Epidermal melanocyte (primary cell): Measurements from ENCODE around the gene MAPT.
"Not testable (repeated sequence)": the region's sequence is repeated elsewhere in the genome, so short reads cannot be mapped to it uniquely, and the experiment has no call there.

Source experiments
- DNase-seq: peaks from one replicate; pipeline ENCODE4 v3.0.0; 2011; ENCODE audit warnings: low spot score; ENCODE audit not compliant: insufficient read length

The MAPT gene

DNA sequence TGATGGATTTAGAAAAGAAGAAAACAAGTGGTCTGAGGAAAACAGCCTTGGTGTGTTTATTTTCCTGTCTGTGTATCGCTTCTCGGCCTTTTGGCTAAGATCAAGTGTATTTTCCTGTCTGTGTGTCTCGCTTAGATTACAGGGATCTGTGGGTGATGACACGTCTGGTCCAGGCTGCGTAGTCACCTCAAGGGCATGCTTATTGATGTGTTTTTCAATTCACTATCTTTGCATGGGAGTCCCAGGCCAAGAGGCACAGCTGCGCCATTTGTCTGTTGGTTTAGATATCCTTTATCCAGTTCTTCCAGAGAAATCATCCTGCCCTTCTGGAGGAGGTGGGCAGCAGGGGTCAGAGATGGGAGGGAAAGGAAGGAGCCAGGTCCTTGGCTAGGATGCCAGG is 57.6 kb downstream of the MAPT start:
- no peak for DNase-seq

DNA sequence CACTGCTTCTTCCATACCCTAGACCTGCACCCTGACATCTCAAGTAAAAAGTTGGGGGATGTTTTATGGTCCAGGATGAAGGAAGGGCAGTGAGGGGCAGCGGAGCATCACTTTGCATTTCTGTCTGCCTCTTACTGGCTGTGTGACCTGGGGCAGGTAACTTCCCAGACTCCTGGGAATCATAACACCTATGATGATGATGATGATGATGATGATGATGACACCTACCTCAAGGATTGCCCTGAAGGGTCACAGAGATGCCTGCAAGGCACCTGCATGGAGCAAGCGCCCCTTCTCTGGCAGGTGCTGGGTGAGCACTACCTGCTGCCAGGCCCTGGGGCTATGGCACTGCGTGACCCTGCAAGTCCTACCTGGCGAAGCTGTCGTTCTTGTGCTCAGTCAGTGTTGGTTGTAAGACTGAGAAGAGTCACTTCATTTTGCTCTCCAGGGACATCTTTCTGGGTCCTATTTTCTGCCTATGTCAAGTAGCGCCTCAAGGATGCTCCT is 58.5 kb downstream of the MAPT start:
- DNase-seq: no peak

DNA sequence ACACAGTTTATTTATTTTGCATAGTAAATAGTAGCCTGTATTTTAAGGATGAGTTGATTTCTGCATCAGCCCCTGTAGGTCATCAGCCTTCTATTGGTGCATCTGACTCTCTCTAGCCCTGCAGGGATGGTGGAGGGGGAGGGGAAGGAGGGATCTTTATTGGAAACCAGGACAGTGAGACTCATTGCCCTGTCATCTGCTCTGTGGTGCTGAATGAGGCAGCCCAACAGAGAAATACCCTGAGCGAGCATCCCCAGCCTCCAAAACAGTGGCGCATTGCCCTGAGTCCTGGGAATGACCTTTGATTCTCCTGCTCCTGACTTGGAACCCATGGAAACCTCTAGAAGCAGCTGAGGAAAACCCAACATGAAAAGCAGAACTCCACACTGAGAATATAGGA is 59.2 kb downstream of the MAPT start:
- no peak for DNase-seq

DNA sequence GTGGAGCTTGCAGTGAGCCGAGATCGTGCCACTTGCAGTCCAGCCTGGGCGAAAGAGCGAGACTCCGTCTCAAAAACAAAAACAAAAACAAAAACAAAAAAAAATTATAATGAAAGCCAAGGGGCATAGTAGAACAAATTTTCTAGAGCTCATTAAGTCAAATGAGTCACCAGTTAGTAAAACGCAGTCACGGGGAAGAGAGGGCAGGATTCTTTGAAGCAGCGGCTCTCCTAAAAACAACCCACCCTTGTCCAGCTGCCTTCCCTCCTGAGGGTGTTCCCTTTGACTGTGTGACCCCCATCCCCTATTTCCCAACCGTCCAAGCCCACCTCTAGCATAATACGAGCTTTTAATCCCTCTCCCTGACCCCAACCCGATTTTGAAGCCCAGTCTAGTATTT is 60.6 kb downstream of the MAPT start:
- no peak for DNase-seq

DNA sequence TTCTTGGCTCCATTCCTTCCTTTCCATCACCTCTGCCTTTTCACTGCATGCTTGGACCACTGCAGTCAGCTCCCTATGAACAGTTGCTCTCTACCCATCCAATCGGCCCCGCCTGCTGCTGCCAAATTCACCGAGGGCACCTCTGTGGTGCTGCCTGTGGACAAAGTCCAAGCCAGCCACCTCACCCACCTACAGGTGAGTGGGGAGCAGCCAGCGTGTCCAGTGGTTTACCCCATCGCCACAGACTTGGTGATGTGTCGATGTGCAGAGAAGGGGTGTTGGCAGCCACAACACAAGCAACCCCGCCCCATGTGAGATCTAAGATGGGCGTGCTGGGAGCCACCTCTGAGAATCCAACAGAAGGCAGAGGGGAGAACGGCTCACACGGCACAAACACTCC is 61.0 kb downstream of the MAPT start:
- no peak for DNase-seq

DNA sequence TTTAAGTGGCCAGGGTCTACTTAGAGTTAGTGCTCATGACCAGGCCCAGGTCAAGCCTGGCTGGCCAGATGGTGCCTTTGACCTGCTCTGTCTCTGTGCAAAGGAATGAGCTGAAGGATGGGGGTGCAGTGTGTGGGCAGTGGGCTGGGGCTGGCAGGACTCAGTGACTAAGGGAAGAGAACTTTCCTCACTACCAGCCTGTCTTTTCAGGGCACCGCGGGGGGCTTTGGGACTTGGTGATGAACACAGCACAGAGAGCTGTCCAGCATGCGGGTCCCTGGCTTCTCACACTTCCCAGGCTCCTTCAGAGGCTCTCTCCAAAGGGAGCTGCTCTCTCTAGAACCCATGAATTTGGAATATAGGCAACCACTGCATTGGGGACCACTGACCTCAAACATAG is 61.7 kb downstream of the MAPT start:
- no peak for DNase-seq

DNA sequence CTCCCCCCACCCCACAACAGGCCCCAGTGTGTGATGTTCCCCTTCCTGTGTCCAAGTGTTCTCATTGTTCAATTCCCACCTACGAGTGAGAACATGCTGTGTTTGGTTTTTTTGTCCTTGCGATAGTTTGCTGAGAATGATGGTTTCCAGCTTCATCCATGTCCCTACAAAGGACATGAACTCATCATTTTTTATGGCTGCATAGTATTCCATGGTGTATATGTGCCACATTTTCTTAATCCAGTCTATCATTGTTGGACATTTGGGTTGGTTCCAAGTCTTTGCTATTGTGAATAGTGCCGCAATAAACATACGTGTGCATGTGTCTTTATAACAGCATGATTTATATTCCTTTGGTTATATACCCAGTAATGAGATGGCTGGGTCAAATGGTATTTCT is 62.4 kb downstream of the MAPT start:
- DNase-seq: not testable (repeated sequence)

DNA sequence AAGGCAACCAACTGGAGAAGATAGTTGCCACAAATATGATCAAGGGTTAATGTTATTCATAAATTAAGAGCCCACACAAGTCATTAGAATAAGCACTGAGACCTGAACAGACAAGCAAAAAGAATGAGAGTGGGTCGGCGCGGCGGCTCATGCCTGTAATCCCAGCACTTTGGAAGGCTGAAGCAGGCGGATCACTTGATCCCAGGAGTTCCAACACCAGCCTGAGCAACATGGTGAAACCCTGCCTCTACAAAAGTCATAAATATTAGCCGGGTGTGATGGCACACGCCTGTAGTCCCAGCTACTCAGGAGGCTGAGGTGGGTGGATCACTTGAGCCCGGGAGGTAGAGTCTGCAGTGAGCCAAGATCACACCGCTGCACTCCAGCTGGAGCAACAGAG is 64.0 kb downstream of the MAPT start:
- no peak for DNase-seq

DNA sequence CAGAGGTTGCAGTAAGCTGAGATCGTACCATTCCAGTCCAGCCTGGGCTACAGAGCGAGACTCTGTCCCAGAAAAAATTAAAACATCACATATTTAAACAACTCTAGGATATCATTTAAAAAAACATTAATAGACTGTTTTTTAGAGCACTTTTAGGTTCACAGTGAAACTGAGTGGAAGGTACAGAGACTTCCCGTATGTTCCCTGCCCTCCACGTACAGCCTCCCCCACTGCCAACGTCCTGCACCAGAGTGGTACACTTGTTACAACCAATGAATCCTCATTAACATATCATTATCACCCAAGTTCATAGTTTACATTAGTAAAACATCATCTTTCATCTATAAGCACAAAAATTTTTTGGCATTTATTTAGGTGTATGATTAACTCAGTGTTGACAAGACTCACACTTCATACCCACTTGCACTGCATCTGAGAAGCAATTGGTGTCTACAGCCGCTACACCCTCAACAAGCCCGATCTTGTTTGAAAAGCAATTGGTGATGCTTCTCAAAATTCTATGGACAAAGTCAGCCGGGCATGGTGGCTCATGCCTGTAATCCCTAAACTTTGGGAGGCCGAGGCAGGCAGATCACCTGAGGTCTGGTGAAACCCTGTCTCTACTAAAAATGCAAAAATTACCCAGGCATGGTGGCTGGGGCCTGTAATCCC is 64.8 kb downstream of the MAPT start:
- no peak for DNase-seq

DNA sequence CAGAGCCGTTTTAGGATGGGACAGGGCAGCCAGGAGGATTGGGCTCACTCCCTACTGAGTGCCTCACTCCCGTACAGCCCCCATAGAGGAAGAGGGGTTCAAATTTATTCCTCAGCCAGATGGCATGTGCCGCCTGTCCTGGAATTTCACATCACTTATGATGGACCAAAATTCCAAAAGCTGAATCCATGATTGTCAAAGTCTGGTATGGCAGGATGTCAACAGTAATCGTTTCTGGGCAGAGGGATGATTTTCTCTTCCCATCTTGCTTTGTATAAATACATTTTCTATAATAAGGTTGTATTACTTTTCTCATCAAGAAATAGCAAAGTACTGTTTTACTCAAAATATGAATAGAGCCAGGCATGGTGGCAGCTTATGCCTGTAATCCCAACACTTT is 66.0 kb downstream of the MAPT start:
- no peak for DNase-seq

DNA sequence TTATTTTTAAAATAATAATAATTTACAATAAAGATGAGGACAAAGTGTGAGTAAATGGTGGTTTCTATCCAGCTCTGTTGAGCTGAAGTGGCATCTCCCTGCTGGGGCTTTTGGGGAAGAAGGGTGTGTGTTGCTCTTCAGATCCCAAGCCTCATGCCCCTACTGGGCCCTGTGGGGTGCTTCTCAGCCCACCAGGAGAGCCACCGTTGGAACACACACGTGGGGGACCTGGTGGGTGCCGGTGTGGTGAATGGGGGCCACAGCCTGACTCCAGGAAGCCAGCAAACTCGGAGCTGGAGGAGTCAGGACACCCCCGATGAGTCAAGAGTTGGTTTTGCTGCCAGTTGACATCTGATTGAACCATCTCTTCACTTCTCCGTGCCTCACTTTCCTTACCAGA is 66.9 kb downstream of the MAPT start:
- DNase-seq: no peak

DNA sequence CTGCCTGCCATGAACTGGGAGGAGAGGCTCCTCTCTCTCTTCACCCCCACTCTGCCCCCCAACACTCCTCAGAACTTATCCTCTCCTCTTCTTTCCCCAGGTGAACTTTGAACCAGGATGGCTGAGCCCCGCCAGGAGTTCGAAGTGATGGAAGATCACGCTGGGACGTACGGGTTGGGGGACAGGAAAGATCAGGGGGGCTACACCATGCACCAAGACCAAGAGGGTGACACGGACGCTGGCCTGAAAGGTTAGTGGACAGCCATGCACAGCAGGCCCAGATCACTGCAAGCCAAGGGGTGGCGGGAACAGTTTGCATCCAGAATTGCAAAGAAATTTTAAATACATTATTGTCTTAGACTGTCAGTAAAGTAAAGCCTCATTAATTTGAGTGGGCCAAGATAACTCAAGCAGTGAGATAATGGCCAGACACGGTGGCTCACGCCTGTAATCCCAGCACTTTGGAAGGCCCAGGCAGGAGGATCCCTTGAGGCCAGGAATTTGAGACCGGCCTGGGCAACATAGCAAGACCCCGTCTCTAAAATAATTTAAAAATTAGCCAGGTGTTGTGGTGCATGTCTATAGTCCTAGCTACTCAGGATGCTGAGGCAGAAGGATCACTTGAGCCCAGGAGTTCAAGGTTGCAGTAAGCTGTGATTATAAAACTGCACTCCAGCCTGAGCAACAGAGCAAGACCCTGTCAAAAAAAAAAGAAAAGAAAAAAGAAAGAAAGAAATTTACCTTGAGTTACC is 68.0 kb downstream of the MAPT start:
- DNase-seq: no peak

DNA sequence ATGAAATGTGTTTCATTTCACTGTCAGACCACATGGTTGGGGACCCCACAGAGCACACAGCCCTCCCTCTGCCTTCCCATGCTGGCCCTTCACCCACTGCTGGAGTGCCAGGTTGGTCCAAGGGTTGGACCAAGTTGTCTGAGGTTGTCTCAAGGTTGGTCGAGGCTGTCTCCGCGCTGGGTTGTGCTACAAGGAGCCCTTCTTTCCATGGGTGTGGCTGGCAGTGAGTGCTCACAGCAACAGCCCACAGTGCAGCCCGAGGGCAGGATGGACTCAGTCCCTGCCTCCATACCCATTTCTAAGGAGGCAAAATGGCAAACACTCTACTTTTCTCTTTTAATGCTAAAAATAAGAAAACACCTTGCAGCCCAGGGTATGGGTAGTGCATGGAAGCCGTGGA is 68.9 kb downstream of the MAPT start:
- DNase-seq: no peak

DNA sequence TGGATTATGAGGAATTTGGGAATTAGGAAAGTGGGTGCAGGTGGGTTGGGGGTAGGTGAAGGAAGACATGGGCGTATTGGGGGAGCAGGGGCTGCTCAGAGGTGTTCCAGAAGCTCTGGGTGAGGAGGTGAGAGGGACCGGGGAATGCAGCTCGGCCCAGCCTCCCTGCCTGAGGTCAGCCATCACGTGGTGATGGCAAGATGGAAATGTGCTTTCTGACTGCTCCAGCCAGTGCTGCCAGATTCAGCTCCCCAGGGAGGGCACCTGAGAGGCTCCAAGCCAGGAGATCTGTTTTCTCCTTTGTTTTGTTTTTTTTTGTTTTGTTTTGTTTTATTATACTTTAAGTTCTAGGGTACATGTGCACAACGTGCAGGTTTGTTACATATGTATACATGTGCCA is 69.5 kb downstream of the MAPT start:
- no peak for DNase-seq

DNA sequence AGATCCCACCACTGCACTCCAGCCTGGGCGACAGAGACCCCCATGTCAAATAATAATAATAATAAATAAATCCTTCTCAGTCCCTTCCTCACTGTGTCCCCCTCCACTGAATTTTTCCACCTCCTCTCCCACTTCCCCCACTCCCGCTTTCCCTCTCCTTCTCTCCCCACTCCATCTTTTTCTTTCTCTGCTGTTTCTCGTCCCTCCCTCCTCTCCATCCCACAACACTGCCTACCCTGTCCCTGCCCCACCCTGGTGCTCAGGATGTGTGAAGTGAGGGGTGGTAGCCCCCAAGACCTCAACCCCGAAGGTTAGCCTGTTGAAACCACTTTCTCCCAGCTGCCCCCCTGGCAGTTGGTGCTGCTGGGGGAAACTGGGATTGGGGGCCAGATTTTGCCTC is 70.3 kb downstream of the MAPT start:
- no peak for DNase-seq

DNA sequence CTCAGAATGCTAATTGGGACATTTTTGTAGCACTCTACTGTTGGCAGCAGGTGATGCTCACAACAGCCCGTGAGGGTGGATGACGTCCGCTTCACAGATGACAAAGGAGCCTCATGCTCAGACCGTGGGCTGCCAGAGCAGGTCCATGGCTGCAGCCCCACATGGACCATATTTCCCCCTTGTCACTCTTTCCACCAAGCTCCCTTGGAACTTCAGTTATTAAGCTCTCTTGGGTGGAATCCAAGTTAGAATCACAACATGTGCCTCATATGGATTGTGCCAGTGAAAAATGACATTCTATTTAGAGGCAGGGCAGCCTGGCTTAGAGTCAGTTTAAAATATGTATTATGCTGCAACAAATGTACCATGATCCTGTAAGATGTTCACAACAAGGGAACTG is 71.5 kb downstream of the MAPT start:
- DNase-seq: no peak

DNA sequence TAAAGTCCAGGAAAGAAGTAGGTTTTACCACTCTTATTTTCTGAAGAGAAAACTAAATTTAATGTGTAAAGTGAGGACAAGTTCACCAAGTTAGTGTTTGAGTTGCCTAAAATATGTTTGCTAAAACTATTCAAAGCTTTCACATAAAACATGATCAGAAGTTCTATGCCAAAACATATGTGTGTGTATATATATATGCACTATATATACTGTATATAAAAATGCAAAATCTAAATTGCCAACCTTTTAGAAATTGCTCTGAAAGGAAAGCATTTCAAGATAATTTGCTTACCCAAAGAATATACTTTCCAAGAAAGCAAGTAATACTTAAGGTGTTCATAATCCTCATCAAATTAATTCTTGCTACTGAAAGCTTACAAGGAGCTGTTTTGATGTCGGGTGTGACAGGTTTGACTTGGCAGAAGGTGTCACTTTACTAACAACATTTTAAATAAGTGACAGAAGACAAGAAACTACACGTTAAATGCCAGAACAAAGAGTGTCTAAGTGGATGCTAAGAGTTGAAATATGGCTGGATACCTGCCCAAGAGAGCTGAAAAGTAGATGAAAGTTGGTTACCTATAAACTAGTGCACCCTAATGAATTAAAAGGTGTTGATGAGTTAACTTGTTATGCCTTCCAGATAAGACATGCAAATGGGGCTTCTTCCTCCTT is 72.4 kb downstream of the MAPT start:
- no peak for DNase-seq

DNA sequence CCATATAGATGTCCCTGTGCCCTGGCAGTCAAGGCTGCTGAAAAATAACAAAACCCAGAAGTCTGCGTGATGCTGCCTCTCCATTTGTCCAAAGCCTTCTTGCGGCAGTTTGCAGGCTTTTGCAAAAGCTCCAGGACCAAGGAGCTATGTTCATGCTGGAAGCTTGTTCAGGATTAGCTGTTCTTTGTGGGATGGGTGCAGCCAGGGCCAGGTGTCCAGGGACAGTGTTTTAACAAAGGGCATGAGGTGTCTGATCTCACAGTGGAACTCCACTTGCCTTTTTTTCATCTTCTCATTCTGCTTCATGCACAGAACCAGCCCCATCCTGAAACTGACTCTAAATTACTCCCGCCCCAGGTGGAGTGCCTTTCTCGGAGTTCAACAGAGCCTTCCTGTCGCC is 73.0 kb downstream of the MAPT start:
- no peak for DNase-seq

DNA sequence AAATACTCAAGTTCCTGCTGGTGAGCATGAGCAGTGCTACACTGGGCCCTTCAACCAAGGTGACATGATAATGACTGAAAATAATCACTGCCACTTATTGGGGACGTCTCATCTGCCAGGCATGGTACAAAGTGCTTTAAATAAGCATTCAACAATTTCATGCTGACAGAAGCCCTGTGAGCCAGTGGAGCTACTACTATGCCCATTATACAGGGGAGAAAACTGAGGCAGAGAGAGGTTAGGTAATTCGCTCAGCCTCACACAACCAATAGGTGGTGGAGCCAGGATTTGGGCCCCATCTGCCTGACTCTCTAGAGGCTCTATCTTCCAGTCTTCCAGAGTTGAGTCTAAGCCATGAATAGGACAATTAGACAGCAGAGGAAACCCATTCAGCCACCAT is 74.4 kb downstream of the MAPT start:
- no peak for DNase-seq

DNA sequence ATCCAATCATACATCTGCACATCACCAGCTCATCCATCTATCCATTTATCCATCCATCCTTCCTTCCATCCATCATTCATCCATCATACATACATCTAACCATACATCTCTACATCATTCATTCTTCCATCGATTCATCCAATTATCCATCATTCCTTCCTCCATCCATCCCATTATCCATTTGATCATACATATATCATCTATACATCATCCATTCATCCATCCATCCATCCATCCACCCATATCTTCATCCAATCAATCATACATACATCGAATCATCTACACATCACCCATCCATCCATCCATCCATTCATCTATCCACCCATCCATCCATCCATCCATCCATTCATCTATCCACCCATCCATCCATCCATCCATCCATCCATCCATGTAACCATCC is 75.4 kb downstream of the MAPT start:
- no peak for DNase-seq

DNA sequence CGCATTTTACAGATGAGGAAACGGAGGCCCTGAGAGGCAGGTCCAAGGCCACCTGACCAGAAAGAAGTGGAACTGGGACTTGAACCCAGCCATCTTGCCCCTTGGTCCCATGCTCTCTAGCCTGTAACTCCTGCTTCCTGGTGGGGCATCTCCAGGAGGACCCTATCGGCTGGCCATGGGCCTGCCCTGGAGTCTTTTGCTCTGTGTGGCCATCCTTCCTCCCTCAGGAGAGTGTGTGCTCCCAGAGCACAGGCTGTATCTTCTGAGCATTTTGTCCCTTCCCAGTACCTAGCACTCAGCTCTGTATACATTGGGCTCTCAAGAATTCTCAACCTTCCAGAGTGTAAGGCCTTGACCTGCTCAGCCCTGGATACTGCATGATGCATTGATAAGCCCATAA is 76.3 kb downstream of the MAPT start:
- DNase-seq: no peak

DNA sequence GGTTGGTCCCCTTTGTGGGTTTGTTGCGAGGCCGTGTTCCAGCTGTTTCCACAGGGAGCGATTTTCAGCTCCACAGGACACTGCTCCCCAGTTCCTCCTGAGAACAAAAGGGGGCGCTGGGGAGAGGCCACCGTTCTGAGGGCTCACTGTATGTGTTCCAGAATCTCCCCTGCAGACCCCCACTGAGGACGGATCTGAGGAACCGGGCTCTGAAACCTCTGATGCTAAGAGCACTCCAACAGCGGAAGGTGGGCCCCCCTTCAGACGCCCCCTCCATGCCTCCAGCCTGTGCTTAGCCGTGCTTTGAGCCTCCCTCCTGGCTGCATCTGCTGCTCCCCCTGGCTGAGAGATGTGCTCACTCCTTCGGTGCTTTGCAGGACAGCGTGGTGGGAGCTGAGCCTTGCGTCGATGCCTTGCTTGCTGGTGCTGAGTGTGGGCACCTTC is 77.4 kb downstream of the MAPT start:
- DNase-seq: no peak

DNA sequence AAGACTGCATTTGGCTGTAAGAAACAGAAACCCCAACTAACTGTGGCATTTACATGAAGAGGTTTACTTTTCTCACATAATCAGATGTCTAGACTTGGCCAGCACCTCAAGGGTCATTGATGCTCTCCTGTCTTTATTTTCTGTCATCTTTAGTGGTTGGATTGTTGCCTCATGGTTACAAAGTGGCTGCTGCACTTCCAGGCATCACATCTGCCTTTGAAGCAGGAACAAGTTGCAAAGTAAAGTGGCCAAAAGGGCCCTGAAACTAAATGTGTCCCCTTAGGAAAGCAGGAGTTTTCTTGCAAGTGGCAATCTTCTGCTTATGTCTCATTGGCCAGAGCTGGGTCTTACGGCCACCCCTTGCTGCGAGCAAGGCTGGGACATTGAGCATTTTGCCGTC is 78.2 kb downstream of the MAPT start:
- DNase-seq: no peak
